Measurements from ENCODE around the gene BAHD1. TPM values are rescaled to one million over a fixed set of nuclear protein-coding genes. Genes with fewer than 3 reads are reported as not detected.

Gene BAHD1
- total RNA-seq, 1 experiment from 2014 or later, result 40.6 TPM

- in situ Hi-C loops (cut with HindIII; ENCODE audit: low pct_unique_long_range_greater_than_20kb, low sequenced_read_pairs) (no loop called here), intact Hi-C loops (cut with micrococcal nuclease; ENCODE audit: unreplicated experiment) (no loop called here)
- DNase-seq (ENCODE audit: low read depth, low spot score), result no peak
- Histone ChIP-seq H3K27me3 (ENCODE audit: control insufficient read depth, insufficient read depth, low read length) (no peaks in the 10 kb centered on the region), H3K36me3 (ENCODE audit: control insufficient read depth, insufficient read depth, low read length) (peaks cover 15% of the 10 kb centered on the region), H3K4me1 (ENCODE audit: control insufficient read depth, insufficient read depth, low read length) (no peaks in the 10 kb centered on the region), H3K9me3 (ENCODE audit: control insufficient read depth, insufficient read depth, low read depth, low read length) (no peaks in the 10 kb centered on the region), H3K4me3 (ENCODE audit: low read depth in 2 of 2, low read length in 2 of 2) (no peak overlapping the region), H3K27ac (ENCODE audit: low read length) (no peak overlapping the region)
- ChIA-PET POLR2A (no interaction called here), CTCF (no interaction called here)
- no TSS peak for BruUV-seq (replicated peaks)
- no peak for ATAC-seq
- no peak for TF ChIP-seq CTCF (IDR thresholded peaks at IDR 0.05)
- no peak for TF ChIP-seq TCF7L2 (IDR thresholded peaks at IDR 0.05; ENCODE audit: low read depth, low read length)
Measured at GRCh38 chr15:40410476-40410875, 30.3 kb upstream of the BAHD1 start.

GRCh38 chr15:40412095-40412759 is 28.5 kb upstream of the BAHD1 start:
- BruUV-seq (replicated peaks), result no TSS peak
- H3K9me3 ChIP-seq (ENCODE audit: control insufficient read depth, insufficient read depth, low read depth, low read length), result no peaks in the 10 kb centered on the region
- 0 out of 2 replicates have a peak, but pooled peaks have one; percentile 18 for ATAC-seq
- no peaks in the 10 kb centered on the region for H3K4me1 ChIP-seq (ENCODE audit: control insufficient read depth, insufficient read depth, low read length)
- no peak for DNase-seq (ENCODE audit: low read depth, low spot score)
- peaks cover 15% of the 10 kb centered on the region for H3K36me3 ChIP-seq (ENCODE audit: control insufficient read depth, insufficient read depth, low read length)
- no peak overlapping the region for H3K27ac ChIP-seq (ENCODE audit: low read length)
- no peaks in the 10 kb centered on the region for H3K27me3 ChIP-seq (ENCODE audit: control insufficient read depth, insufficient read depth, low read length)
- ChIA-PET POLR2A (no interaction called here), CTCF (no interaction called here)
- TF ChIP-seq TCF7L2 (IDR thresholded peaks at IDR 0.05; ENCODE audit: low read depth, low read length) (no peak), REST (IDR thresholded peaks at IDR 0.05; ENCODE audit: insufficient read depth in 1 of 2, low read depth in 2 of 2, low read length in 1 of 2) (no peak), POLR2AphosphoS5 (IDR thresholded peaks at IDR 0.05; ENCODE audit: low read depth, low read length) (no peak), SIN3A (IDR thresholded peaks at IDR 0.05; ENCODE audit: borderline replicate concordance, insufficient read depth, low read depth, low read length) (no peak), CTCF (IDR thresholded peaks at IDR 0.05) (no peak)
- no peak overlapping the region for H3K4me3 ChIP-seq (ENCODE audit: low read depth in 2 of 2, low read length in 2 of 2)
- intact Hi-C loops (cut with micrococcal nuclease; ENCODE audit: unreplicated experiment) (no loop called here), in situ Hi-C loops (cut with HindIII; ENCODE audit: low pct_unique_long_range_greater_than_20kb, low sequenced_read_pairs) (no loop called here)

All from Panc1 (cell line).